ENCODE measurements around the gene WWOX. TPM values are rescaled to one million over a fixed set of nuclear protein-coding genes. Genes with fewer than 3 reads are reported as not detected.

WWOX gene
- total and polyA plus RNA-seq, 2 of the 4 experiments (the other 2 are of a cell fraction) = 2.7 to 5.4 TPM

- no peaks in the 10 kb centered on the region for H3K9me1 ChIP-seq (ENCODE audit: insufficient read depth, low read length)
- TF ChIP-seq CEBPB (IDR thresholded peaks at IDR 0.05; ENCODE audit: low read depth, low read length) (no peak), CHD1 (IDR thresholded peaks at IDR 0.05; ENCODE audit: low read depth, low read length) (no peak), RFX5 (IDR thresholded peaks at IDR 0.05; ENCODE audit: low read depth, low read length) (no peak), RCOR1 (IDR thresholded peaks at IDR 0.05; ENCODE audit: insufficient replicate concordance, low read length) (no peak), NFE2L2 (IDR thresholded peaks at IDR 0.05; ENCODE audit: low read depth, low read length) (no peak), CTCF (conservative IDR thresholded peaks at IDR 0.05; ENCODE audit: low read depth, low read length) (no peak), ELK1 (IDR thresholded peaks at IDR 0.05; ENCODE audit: borderline replicate concordance, low read depth, low read length) (no peak), POLR2A (IDR thresholded peaks at IDR 0.05; ENCODE audit: low read depth, low read length) (no peak), MXI1 (IDR thresholded peaks at IDR 0.05; ENCODE audit: borderline replicate concordance, low read depth, low read length) (no peak), MAZ (IDR thresholded peaks at IDR 0.05; ENCODE audit: borderline replicate concordance, low read depth, low read length) (no peak), FOS (IDR thresholded peaks at IDR 0.05; ENCODE audit: low read depth, low read length) (no peak), MAFK (IDR thresholded peaks at IDR 0.05; ENCODE audit: low read depth, low read length) (no peak), SMC3 (IDR thresholded peaks at IDR 0.05; ENCODE audit: low read depth, low read length) (no peak)
- no peak overlapping the region for H4K91ac ChIP-seq (ENCODE audit: insufficient read depth, low read depth, low read length)
- POLR2A ChIA-PET (ENCODE audit: unreplicated experiment) = no interaction called here
- DNase-seq = no peak
- no peaks in the 10 kb centered on the region for H4K20me1 ChIP-seq (ENCODE audit: insufficient read depth, low read length)
- H3K79me1 ChIP-seq (ENCODE audit: low read depth in 1 of 2, low read length in 2 of 2) = no peaks in the 10 kb centered on the region
- CTCF ChIA-PET = interaction anchor here (0.6 kb wide), 1 partner anchor 36 kb away, joined by 7 read pairs; no protein-coding TSS in a partner anchor
- no TSS peak for BruUV-seq (replicated peaks)
- no peaks in the 10 kb centered on the region for H3K36me3 ChIP-seq (ENCODE audit: control insufficient read depth, insufficient read depth, low read length)
- ATAC-seq (ENCODE audit: low read depth) = no peak
- no peak overlapping the region for H2AFZ ChIP-seq (replicated peaks; ENCODE audit: low read length, poor library complexity)
- no peak overlapping the region for H2BK120ac ChIP-seq (ENCODE audit: low read depth, low read length)
- no peak overlapping the region for H3K4me3 ChIP-seq (ENCODE audit: insufficient read depth, low read depth, low read length)
- H2BK20ac ChIP-seq (ENCODE audit: low read depth, low read length) = no peak overlapping the region
- H4K8ac ChIP-seq (ENCODE audit: low read depth in 2 of 2, low read length in 2 of 2) = no peak overlapping the region
- dilution Hi-C loops (cut with HindIII; ENCODE audit: low sequenced_read_pairs, unreplicated experiment) = no loop called here
- H2BK15ac ChIP-seq (ENCODE audit: low read depth, low read length) = no peak overlapping the region
- H3K56ac ChIP-seq (ENCODE audit: extremely low read depth, insufficient read depth, low read length) = no peak overlapping the region
- H3K27ac ChIP-seq (ENCODE audit: insufficient read depth, low read length) = no peak overlapping the region
- H3K9me3 ChIP-seq (ENCODE audit: control insufficient read depth, insufficient read depth, low read length) = no peaks in the 10 kb centered on the region; the same call in 1 of the 2 replicates
- intact Hi-C loops (cut with micrococcal nuclease) = no loop called here
- no peak overlapping the region for H3K4me2 ChIP-seq (ENCODE audit: low read depth, low read length)
- H2AK5ac ChIP-seq (ENCODE audit: low read depth, low read length) = no peak overlapping the region
- H3K27me3 ChIP-seq (ENCODE audit: control insufficient read depth, insufficient read depth, low read length) = no peaks in the 10 kb centered on the region; the same call in 1 of the 2 replicates
- H3K23ac ChIP-seq (ENCODE audit: low read depth, low read length) = no peak overlapping the region
- no peaks in the 10 kb centered on the region for H3K4me1 ChIP-seq (ENCODE audit: control insufficient read depth, insufficient read depth, low read length)
- in situ Hi-C loops (cut with MboI; ENCODE audit: low sequenced_read_pairs) = no loop called here
- H2BK5ac ChIP-seq (ENCODE audit: low read depth, low read length, poor library complexity, severe bottlenecking) = no peak overlapping the region
- no peak overlapping the region for H2AK9ac ChIP-seq (replicated peaks; ENCODE audit: low read depth, low read length, poor library complexity)
- H3K18ac ChIP-seq (ENCODE audit: low read depth, low read length) = no peak overlapping the region
- 100% methylated on average over 1 of the region's 7 CpGs; no CpG with 5 or more reads in 1 of the 2 experiments for WGBS, 2 experiments (ENCODE audit: extremely low coverage in 2 of 2, insufficient read length in 1 of 2)
- H4K5ac ChIP-seq (ENCODE audit: low read depth, low read length) = no peak overlapping the region
- H3K4ac ChIP-seq (ENCODE audit: low read depth, low read length) = no peak overlapping the region
- no peak overlapping the region for H3K9ac ChIP-seq (ENCODE audit: low read depth, low read length)
- no peak overlapping the region for H3K14ac ChIP-seq (replicated peaks; ENCODE audit: low read depth, low read length)
These were observed 117.8 kb downstream of the WWOX start for GRCh38 chr16:78217276-78217675.
